HL-60 (cell line): Measurements from ENCODE around the gene FHAD1.

Experiments
- GABPA ChIP-seq: IDR thresholded peaks from 2 replicates; pipeline ENCODE4 v1.6.1; 2012; ENCODE audit warnings: low read depth
- POLR2AphosphoS5 ChIP-seq: IDR thresholded peaks from 2 replicates; pipeline ENCODE4 v1.6.1; 2012; ENCODE audit warnings: low read depth
- SPI1 ChIP-seq: IDR thresholded peaks from 2 replicates; pipeline ENCODE4 v1.6.1; 2012; ENCODE audit warnings: low read depth, mild to moderate bottlenecking, borderline replicate concordance
- TF ChIP-seq, protein P1 (sequence below): IDR thresholded peaks from one replicate; pipeline ENCODE4 v1.5.1; 2011; ENCODE audit warnings: low read length, control low read depth, inconsistent platforms; ENCODE audit not compliant: insufficient read depth
- TF ChIP-seq, protein P2 (sequence below): IDR thresholded peaks from 2 replicates; pipeline ENCODE4 v1.6.1; 2012; ENCODE audit warnings: low read depth; ENCODE audit not compliant: insufficient replicate concordance

DNA sequence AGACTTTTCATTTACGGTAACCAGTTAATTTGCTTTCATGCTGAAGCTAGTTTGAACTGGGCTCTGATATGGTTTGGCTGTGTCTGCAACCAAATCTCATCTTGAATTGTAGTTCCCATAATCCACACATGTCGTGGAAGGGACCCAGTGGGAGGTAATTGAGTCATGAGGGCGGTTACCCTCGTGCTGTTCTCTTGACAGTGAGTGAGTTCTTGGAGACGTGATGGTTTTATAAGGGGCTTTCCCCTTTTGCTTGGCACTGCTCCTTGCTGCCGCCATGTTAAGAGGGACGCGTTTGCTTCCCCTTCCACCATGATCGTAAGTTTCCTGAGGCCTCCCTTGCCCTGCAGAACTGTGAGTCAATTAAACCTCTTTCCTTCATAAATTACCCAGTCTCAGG, 10.3 kb upstream of the FHAD1 start:
- TF ChIP-seq, protein P1, sequence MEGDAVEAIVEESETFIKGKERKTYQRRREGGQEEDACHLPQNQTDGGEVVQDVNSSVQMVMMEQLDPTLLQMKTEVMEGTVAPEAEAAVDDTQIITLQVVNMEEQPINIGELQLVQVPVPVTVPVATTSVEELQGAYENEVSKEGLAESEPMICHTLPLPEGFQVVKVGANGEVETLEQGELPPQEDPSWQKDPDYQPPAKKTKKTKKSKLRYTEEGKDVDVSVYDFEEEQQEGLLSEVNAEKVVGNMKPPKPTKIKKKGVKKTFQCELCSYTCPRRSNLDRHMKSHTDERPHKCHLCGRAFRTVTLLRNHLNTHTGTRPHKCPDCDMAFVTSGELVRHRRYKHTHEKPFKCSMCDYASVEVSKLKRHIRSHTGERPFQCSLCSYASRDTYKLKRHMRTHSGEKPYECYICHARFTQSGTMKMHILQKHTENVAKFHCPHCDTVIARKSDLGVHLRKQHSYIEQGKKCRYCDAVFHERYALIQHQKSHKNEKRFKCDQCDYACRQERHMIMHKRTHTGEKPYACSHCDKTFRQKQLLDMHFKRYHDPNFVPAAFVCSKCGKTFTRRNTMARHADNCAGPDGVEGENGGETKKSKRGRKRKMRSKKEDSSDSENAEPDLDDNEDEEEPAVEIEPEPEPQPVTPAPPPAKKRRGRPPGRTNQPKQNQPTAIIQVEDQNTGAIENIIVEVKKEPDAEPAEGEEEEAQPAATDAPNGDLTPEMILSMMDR: no peak
- TF ChIP-seq, protein P2, sequence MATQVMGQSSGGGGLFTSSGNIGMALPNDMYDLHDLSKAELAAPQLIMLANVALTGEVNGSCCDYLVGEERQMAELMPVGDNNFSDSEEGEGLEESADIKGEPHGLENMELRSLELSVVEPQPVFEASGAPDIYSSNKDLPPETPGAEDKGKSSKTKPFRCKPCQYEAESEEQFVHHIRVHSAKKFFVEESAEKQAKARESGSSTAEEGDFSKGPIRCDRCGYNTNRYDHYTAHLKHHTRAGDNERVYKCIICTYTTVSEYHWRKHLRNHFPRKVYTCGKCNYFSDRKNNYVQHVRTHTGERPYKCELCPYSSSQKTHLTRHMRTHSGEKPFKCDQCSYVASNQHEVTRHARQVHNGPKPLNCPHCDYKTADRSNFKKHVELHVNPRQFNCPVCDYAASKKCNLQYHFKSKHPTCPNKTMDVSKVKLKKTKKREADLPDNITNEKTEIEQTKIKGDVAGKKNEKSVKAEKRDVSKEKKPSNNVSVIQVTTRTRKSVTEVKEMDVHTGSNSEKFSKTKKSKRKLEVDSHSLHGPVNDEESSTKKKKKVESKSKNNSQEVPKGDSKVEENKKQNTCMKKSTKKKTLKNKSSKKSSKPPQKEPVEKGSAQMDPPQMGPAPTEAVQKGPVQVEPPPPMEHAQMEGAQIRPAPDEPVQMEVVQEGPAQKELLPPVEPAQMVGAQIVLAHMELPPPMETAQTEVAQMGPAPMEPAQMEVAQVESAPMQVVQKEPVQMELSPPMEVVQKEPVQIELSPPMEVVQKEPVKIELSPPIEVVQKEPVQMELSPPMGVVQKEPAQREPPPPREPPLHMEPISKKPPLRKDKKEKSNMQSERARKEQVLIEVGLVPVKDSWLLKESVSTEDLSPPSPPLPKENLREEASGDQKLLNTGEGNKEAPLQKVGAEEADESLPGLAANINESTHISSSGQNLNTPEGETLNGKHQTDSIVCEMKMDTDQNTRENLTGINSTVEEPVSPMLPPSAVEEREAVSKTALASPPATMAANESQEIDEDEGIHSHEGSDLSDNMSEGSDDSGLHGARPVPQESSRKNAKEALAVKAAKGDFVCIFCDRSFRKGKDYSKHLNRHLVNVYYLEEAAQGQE: no peak
- TF ChIP-seq SPI1 (no peak), GABPA (no peak), POLR2AphosphoS5 (no peak)
